Esophagus squamous epithelium (tissue), 5 donors: ENCODE measurements around the gene MCL1. TPM values are rescaled to one million over a fixed set of nuclear protein-coding genes. Genes with fewer than 3 reads are reported as not detected.
A peak's percentile ranks its signal among the peaks of the same experiment; 100 is the strongest.
"Not testable (repeated sequence)": the region's sequence is repeated elsewhere in the genome, so short reads cannot be mapped to it uniquely, and the experiment has no call there.

ENCODE experiments used
- DNase-seq: peaks from one replicate; lab custom pipeline; 2025; lab: John Stamatoyannopoulos, UW
- H3K27ac ChIP-seq, 4 donors: fragments of 200-600 bp; sonication (generic); one replicate each; pipeline ENCODE4 v1.5.1; 2016 to 2019; ENCODE audit warnings: mild to moderate bottlenecking in 1 of 4
- H3K27me3 ChIP-seq, 4 donors: fragments of 200-600 bp; sonication (generic); 1 replicate in 3 of 4; 2 replicates in 1 of 4; pipeline versions ENCODE4 v1.5.1 to v1.6.0; 2017 to 2021; ENCODE audit warnings: antibody characterized with exemption in 1 of 4
- H3K36me3 ChIP-seq, 3 donors: fragments of 200-600 bp; sonication (generic); one replicate each; pipeline ENCODE4 v1.5.1; 2016 to 2019
- H3K4me1 ChIP-seq, 3 donors: fragments of 200-600 bp; sonication (generic); one replicate each; pipeline ENCODE4 v1.5.1; 2017 to 2019
- H3K4me3 ChIP-seq, 4 donors: fragments of 200-600 bp; sonication (generic); 1 replicate in 3 of 4; 2 replicates in 1 of 4; pipeline ENCODE4 v1.5.1; 2016 to 2019; ENCODE audit warnings: mild to moderate bottlenecking in 2 of 4, moderate library complexity in 1 of 4
- H3K9me3 ChIP-seq, 3 donors: fragments of 200-600 bp; sonication (generic); one replicate each; pipeline ENCODE4 v1.5.1; 2016 to 2019
- CTCF ChIP-seq, 6 experiments: fragments of 450-650 bp in 4 of 6; fragments of 200-600 bp in 2 of 6; sonication (generic) in 2 of 6; IDR thresholded peaks; one replicate each; pipeline ENCODE4 v1.5.1; 2016 to 2019; ENCODE audit warnings: antibody characterized with exemption in 6 of 6, mild to moderate bottlenecking in 4 of 6, moderate library complexity in 4 of 6
- POLR2A ChIP-seq, 4 donors: fragments of 450-650 bp; IDR thresholded peaks; one replicate each; pipeline ENCODE4 v1.6.1; 2017; ENCODE audit warnings: antibody characterized with exemption in 4 of 4, mild to moderate bottlenecking in 4 of 4, moderate library complexity in 3 of 4
- WGBS, 2 donors: methylation state at CpG; one replicate each; pipeline ENCODE4 v1.1.5; 2018; 5-methylcytosine and 5-hydroxymethylcytosine counted together
- intact Hi-C: fragments of 100-400 bp; cut with DNase I; formaldehyde crosslinking; loops from one replicate; pipeline ENCODE4 v1.15.0; 2022
- total RNA-seq, 4 donors: library from RNA; depleted of rRNA; stranded (reverse); fragments of >200 nt; gene quantifications; one replicate each; pipeline ENCODE4 v1.1.0, GENCODE V29; 2016
- donor health status: DM: yes; HTN: yes; CAD: no.

The MCL1 gene
- total RNA-seq, 4 donors from 2014 or later: 167 to 256 (median 216) TPM

- intact Hi-C loops: no loop called here
- no peaks in the 10 kb centered on the region for H3K9me3 ChIP-seq
- 79% methylated on average over 9 to 11 of the region's 12 CpGs for WGBS, 2 donors
- no peak for DNase-seq
- peak overlapping the region; percentile 92 to 100 (median 98) for H3K27ac ChIP-seq
- TF ChIP-seq POLR2A (IDR thresholded peaks at IDR 0.05) (no peak), CTCF (IDR thresholded peaks at IDR 0.05) (no peak)
- peak overlapping the region in 3 of 4 donors; percentile 36 to 58 (median 37) for H3K4me3 ChIP-seq
- H3K36me3 ChIP-seq: peaks cover 0 to 11% (median 0%) of the 10 kb centered on the region in 3 donors
- H3K27me3 ChIP-seq: no peaks in the 10 kb centered on the region
- peaks cover 88 to 100% (median 91%) of the 10 kb centered on the region in 3 donors for H3K4me1 ChIP-seq
Observed at GRCh38 chr1:150566589-150567340, 12.6 kb downstream of the MCL1 start.

GRCh38 chr1:150565240-150565991 is 14.0 kb downstream of the MCL1 start:
- H3K4me1 ChIP-seq: peaks cover 82 to 97% (median 82%) of the 10 kb centered on the region in 3 donors
- DNase-seq, intact Hi-C loops, H3K4me3 ChIP-seq, H3K27me3 ChIP-seq, H3K36me3 ChIP-seq, H3K9me3 ChIP-seq: not testable (repeated sequence)
- WGBS, 2 donors: 73 to 77% methylated on average over 14 of the region's 14 CpGs
- H3K27ac ChIP-seq: peak overlapping the region; percentile 92 to 100 (median 98)

GRCh38 chr1:150564051-150564991 is 15.1 kb downstream of the MCL1 start:
- peak overlapping the region; percentile 98 to 100 (median 100) for H3K27ac ChIP-seq
- WGBS, 2 donors: 50 to 69% methylated on average over 5 of the region's 5 CpGs
- H3K4me1 ChIP-seq: peaks cover 82 to 97% (median 87%) of the 10 kb centered on the region in 3 donors
- H3K27me3 ChIP-seq: no peaks in the 10 kb centered on the region
- DNase-seq: no peak
- intact Hi-C loops: loop anchor here (5.0 kb wide), 1 partner anchor 58 kb away; no protein-coding TSS in a partner anchor
- peaks cover 0 to 4% (median 0%) of the 10 kb centered on the region in 3 donors for H3K36me3 ChIP-seq
- peak overlapping the region in 1 of 4 donors; percentile 36 for H3K4me3 ChIP-seq
- TF ChIP-seq POLR2A (IDR thresholded peaks at IDR 0.05) (no peak), CTCF (IDR thresholded peaks at IDR 0.05) (no peak)
- H3K9me3 ChIP-seq: no peaks in the 10 kb centered on the region

- H3K4me3 ChIP-seq: peak overlapping the region in 1 of 4 donors; percentile 72
- no peaks in the 10 kb centered on the region for H3K27me3 ChIP-seq
- peaks cover 81 to 97% (median 83%) of the 10 kb centered on the region in 3 donors for H3K4me1 ChIP-seq
- intact Hi-C loops: loop anchor here (5.0 kb wide), 1 partner anchor 59 kb away; no protein-coding TSS in a partner anchor
- peak overlapping the region; percentile 98 to 100 (median 100) for H3K27ac ChIP-seq
- TF ChIP-seq CTCF (IDR thresholded peaks at IDR 0.05): no peak
- TF ChIP-seq POLR2A (IDR thresholded peaks at IDR 0.05): peak in 1 of 4 donors; percentile 31
- WGBS, 2 donors: 7 to 20% methylated on average over 4 of the region's 4 CpGs
- peaks cover 0 to 12% (median 0%) of the 10 kb centered on the region in 3 donors for H3K36me3 ChIP-seq
- no peak for DNase-seq
- no peaks in the 10 kb centered on the region for H3K9me3 ChIP-seq
Observed at GRCh38 chr1:150563340-150564038, 15.9 kb downstream of the MCL1 start.
